Trophoblast cell (in vitro differentiated cells and primary cell): ENCODE measurements around the gene THSD4. TPM values are rescaled to one million over a fixed set of nuclear protein-coding genes. Genes with fewer than 3 reads are reported as not detected.

Experiments used
- DNase-seq, 2 donors: peaks; one replicate each; pipeline ENCODE4 v3.0.0-alpha.2; 2016
- H2AFZ ChIP-seq: 2 replicates; pipeline ENCODE4 v1.6.1; 2013; ENCODE audit warnings: low read length, moderate library complexity, mild to moderate bottlenecking; ENCODE audit not compliant: insufficient read depth, poor library complexity
- H2AK5ac ChIP-seq: 2 replicates; pipeline ENCODE4 v1.6.1; 2013; ENCODE audit warnings: mild to moderate bottlenecking, low read length
- H2BK120ac ChIP-seq: 2 replicates; pipeline ENCODE4 v1.6.1; 2013; ENCODE audit warnings: low read length, mild to moderate bottlenecking, moderate library complexity; ENCODE audit not compliant: insufficient read depth, poor library complexity
- H2BK12ac ChIP-seq: 2 replicates; pipeline ENCODE4 v1.6.1; 2013; ENCODE audit warnings: mild to moderate bottlenecking, low read length, moderate library complexity
- H2BK5ac ChIP-seq: 2 replicates; pipeline ENCODE4 v1.6.1; 2013; ENCODE audit warnings: low read length, low read depth, moderate library complexity, mild to moderate bottlenecking; ENCODE audit not compliant: poor library complexity
- H3K14ac ChIP-seq: 2 replicates; pipeline ENCODE4 v1.6.1; 2013; ENCODE audit warnings: mild to moderate bottlenecking, low read length
- H3K18ac ChIP-seq: 2 replicates; pipeline ENCODE4 v1.6.1; 2013; ENCODE audit warnings: mild to moderate bottlenecking, low read length
- H3K23ac ChIP-seq: 2 replicates; pipeline ENCODE4 v1.6.1; 2013; ENCODE audit warnings: low read length
- H3K27ac ChIP-seq: 2 replicates; pipeline ENCODE4 v1.5.1; 2013; ENCODE audit warnings: low read depth, mild to moderate bottlenecking, inconsistent platforms, low read length, moderate library complexity
- H3K27me3 ChIP-seq: 2 replicates; pipeline ENCODE4 v1.6.1; 2013; ENCODE audit warnings: inconsistent platforms, mild to moderate bottlenecking, low read length, moderate library complexity; ENCODE audit not compliant: insufficient read depth
- H3K36me3 ChIP-seq, 2 experiments: 1 replicate in 1 of 2; 2 replicates in 1 of 2; pipeline ENCODE4 v1.6.1; 2013; ENCODE audit warnings: low read length in 2 of 2, mild to moderate bottlenecking in 2 of 2, moderate library complexity in 1 of 2; ENCODE audit not compliant: insufficient read depth in 2 of 2, control insufficient read depth in 1 of 2
- H3K4ac ChIP-seq: 2 replicates; pipeline ENCODE4 v1.6.1; 2013; ENCODE audit warnings: low read depth, mild to moderate bottlenecking, low read length, moderate library complexity
- H3K4me1 ChIP-seq, 2 experiments: 1 replicate in 1 of 2; 2 replicates in 1 of 2; pipeline ENCODE4 v1.6.1; 2013; ENCODE audit warnings: low read length in 2 of 2, mild to moderate bottlenecking in 2 of 2, moderate library complexity in 1 of 2; ENCODE audit not compliant: insufficient read depth in 2 of 2, control insufficient read depth in 1 of 2
- H3K4me2 ChIP-seq: 2 replicates; pipeline ENCODE4 v1.6.1; 2013; ENCODE audit warnings: inconsistent platforms, mild to moderate bottlenecking, low read length, moderate library complexity
- H3K4me3 ChIP-seq: 2 replicates; pipeline ENCODE4 v1.5.1; 2013; ENCODE audit warnings: mild to moderate bottlenecking, low read depth, low read length, inconsistent platforms
- H3K79me1 ChIP-seq: one replicate; pipeline ENCODE4 v1.6.1; 2013; ENCODE audit warnings: low read length
- H3K79me2 ChIP-seq: 2 replicates; pipeline ENCODE4 v1.6.1; 2013; ENCODE audit warnings: low read length, mild to moderate bottlenecking; ENCODE audit not compliant: control insufficient read depth, insufficient read depth, poor library complexity
- H3K9ac ChIP-seq: 2 replicates; pipeline ENCODE4 v1.6.1; 2013; ENCODE audit warnings: mild to moderate bottlenecking, low read length
- H3K9me3 ChIP-seq: 2 replicates; pipeline ENCODE4 v1.6.1; 2013; ENCODE audit warnings: low read depth, mild to moderate bottlenecking, control low read depth, inconsistent platforms, low read length; ENCODE audit not compliant: insufficient read depth
- H4K12ac ChIP-seq: 2 replicates; pipeline ENCODE4 v1.6.1; 2013; ENCODE audit warnings: low read depth, mild to moderate bottlenecking, low read length, moderate library complexity
- H4K8ac ChIP-seq: 2 replicates; pipeline ENCODE4 v1.6.1; 2013; ENCODE audit warnings: low read depth, mild to moderate bottlenecking, low read length, moderate library complexity
- H4K91ac ChIP-seq: one replicate; pipeline ENCODE4 v1.6.1; 2013; ENCODE audit warnings: low read depth, mild to moderate bottlenecking, low read length, moderate library complexity
- WGBS: extraction: QIAGEN DNeasy Blood & Tissue Kit; methylation state at CpG from one replicate; pipeline ENCODE4 v1.1.7; 2013; ENCODE audit warnings: missing lambda C conversion rate; ENCODE audit not compliant: insufficient read length, insufficient coverage; ENCODE audit errors: extremely low coverage; 5-methylcytosine and 5-hydroxymethylcytosine counted together
- polyA plus RNA-seq: library from polyadenylated mRNA; stranded (reverse); fragments of 200-250 nt; gene quantifications from 2 replicates; pipeline ENCODE4 v1.2.3, GENCODE V29; 2013

THSD4 gene
- polyA plus RNA-seq, result 1.1 and 1.2 TPM in 2 replicates

GRCh38 chr15:71114887-71115566, at the start of gene THSD4:
Gene THSD4, plus strand, starts transcription at chr15:71115471.
- peak; percentile 58 to 80 for DNase-seq
- WGBS, result no CpG with 5 or more reads among the region's 52 CpGs

GRCh38 chr15:71066983-71067382, 48.3 kb upstream of the THSD4 start:
- Histone ChIP-seq H3K79me2 (no peaks in the 10 kb centered on the region), H3K14ac (no peak overlapping the region)
- WGBS, result no CpG with 5 or more reads among the region's 5 CpGs

More at GRCh38 chr15:71114887-71115566, at the start of gene THSD4:
- Histone ChIP-seq H4K91ac (no peak within 1 kb of the TSS), H3K4me2 (peak within 1 kb of the TSS; percentile 79), H2AFZ (peak within 1 kb of the TSS; percentile 43), H3K14ac (no peak within 1 kb of the TSS), H3K4me1 (peaks cover 13 to 25% of the 10 kb centered on the region in 2 experiments), H3K23ac (no peak within 1 kb of the TSS), H4K8ac (no peak within 1 kb of the TSS), H3K79me2 (no peaks in the 10 kb centered on the region), H4K12ac (no peak within 1 kb of the TSS), H3K9ac (no peak within 1 kb of the TSS), H3K9me3 (no peaks in the 10 kb centered on the region), H2BK5ac (no peak within 1 kb of the TSS), H2BK12ac (no peak within 1 kb of the TSS), H3K79me1 (no peaks in the 10 kb centered on the region), H3K4ac (no peak within 1 kb of the TSS), H3K27me3 (peaks cover 3% of the 10 kb centered on the region), H3K36me3 (no peaks in the 10 kb centered on the region), H3K18ac (no peak within 1 kb of the TSS), H2AK5ac (no peak within 1 kb of the TSS), H3K4me3 (peak within 1 kb of the TSS; percentile 70), H2BK120ac (no peak within 1 kb of the TSS), H3K27ac (no peak within 1 kb of the TSS)

GRCh38 chr15:71069693-71070092, 45.6 kb upstream of the THSD4 start:
- no peak overlapping the region for H2BK120ac ChIP-seq
- no peak overlapping the region for H3K14ac ChIP-seq
- H3K79me2 ChIP-seq, result no peaks in the 10 kb centered on the region
- H3K23ac ChIP-seq, result no peak overlapping the region
- no peaks in the 10 kb centered on the region for H3K27me3 ChIP-seq
- H3K9ac ChIP-seq, result no peak overlapping the region
- no peak for DNase-seq
- no peak overlapping the region for H3K4ac ChIP-seq
- H3K9me3 ChIP-seq, result peaks cover 2% of the 10 kb centered on the region
- no peak overlapping the region for H3K18ac ChIP-seq
- H4K12ac ChIP-seq, result no peak overlapping the region
- H3K4me3 ChIP-seq, result no peak overlapping the region
- H2BK5ac ChIP-seq, result no peak overlapping the region
- H3K27ac ChIP-seq, result no peak overlapping the region
- no peak overlapping the region for H4K8ac ChIP-seq
- WGBS, result no CpG with 5 or more reads among the region's 2 CpGs
- no peak overlapping the region for H3K4me2 ChIP-seq
- H3K36me3 ChIP-seq, result no peaks in the 10 kb centered on the region
- H2BK12ac ChIP-seq, result no peak overlapping the region
- H3K4me1 ChIP-seq, result no peaks in the 10 kb centered on the region
- no peak overlapping the region for H2AFZ ChIP-seq
- no peak overlapping the region for H2AK5ac ChIP-seq
- no peaks in the 10 kb centered on the region for H3K79me1 ChIP-seq
- no peak overlapping the region for H4K91ac ChIP-seq

More at GRCh38 chr15:71066983-71067382, 48.3 kb upstream of the THSD4 start:
- Histone ChIP-seq H3K9ac (no peak overlapping the region), H3K4me2 (no peak overlapping the region), H2AK5ac (no peak overlapping the region), H3K18ac (no peak overlapping the region), H3K79me1 (no peaks in the 10 kb centered on the region), H4K8ac (no peak overlapping the region), H2BK12ac (no peak overlapping the region), H3K4ac (no peak overlapping the region), H4K91ac (no peak overlapping the region), H3K36me3 (no peaks in the 10 kb centered on the region), H2BK120ac (no peak overlapping the region), H3K23ac (no peak overlapping the region), H4K12ac (no peak overlapping the region), H2AFZ (no peak overlapping the region), H3K27me3 (no peaks in the 10 kb centered on the region), H3K4me1 (no peaks in the 10 kb centered on the region), H2BK5ac (no peak overlapping the region), H3K27ac (no peak overlapping the region), H3K4me3 (no peak overlapping the region), H3K9me3 (no peaks in the 10 kb centered on the region)
- no peak for DNase-seq

- Histone ChIP-seq H3K4ac (no peak overlapping the region), H3K79me1 (no peaks in the 10 kb centered on the region), H3K14ac (no peak overlapping the region), H2BK120ac (no peak overlapping the region), H4K8ac (no peak overlapping the region), H2BK12ac (no peak overlapping the region), H3K9ac (peak overlapping the region; percentile 74), H3K36me3 (no peaks in the 10 kb centered on the region), H4K12ac (peak overlapping the region; percentile 54), H3K4me1 (no peaks in the 10 kb centered on the region), H3K9me3 (peaks cover 2% of the 10 kb centered on the region), H3K27ac (no peak overlapping the region), H2BK5ac (no peak overlapping the region), H3K4me3 (no peak overlapping the region), H3K18ac (no peak overlapping the region), H3K23ac (no peak overlapping the region), H2AK5ac (no peak overlapping the region), H2AFZ (no peak overlapping the region), H3K27me3 (no peaks in the 10 kb centered on the region), H3K4me2 (no peak overlapping the region), H3K79me2 (no peaks in the 10 kb centered on the region), H4K91ac (no peak overlapping the region)
- DNase-seq, result no peak
Observed at GRCh38 chr15:71071529-71071928, 43.7 kb upstream of the THSD4 start.
